GM23338 (cell line): ENCODE data around the gene KIAA1755. TPM values are rescaled to one million over a fixed set of nuclear protein-coding genes. Genes with fewer than 3 reads are reported as not detected.

Experiments
- ATAC-seq: fragments of 200-7000 bp; cut with Tn5 transposase; 3 replicates; pipeline ENCODE4 v1.9.1; 2020
- DNase-seq: peaks from one replicate; pipeline ENCODE4 v3.0.0-alpha.2; 2015; ENCODE audit warnings: low spot score
- H2AFZ ChIP-seq: fragments of 200-600 bp; sonication (generic); 2 replicates; pipeline ENCODE4 v1.8.0; 2016; ENCODE audit warnings: antibody characterized with exemption, mild to moderate bottlenecking, moderate library complexity
- H3F3A ChIP-seq: fragments of 200-600 bp; sonication (generic); replicated peaks from 2 replicates; pipeline ENCODE4 v1.8.0; 2017; ENCODE audit warnings: antibody characterized with exemption, mixed run types, low read depth
- H3K27ac ChIP-seq: fragments of 200-600 bp; sonication (generic); 2 replicates; pipeline ENCODE4 v1.6.1; 2016; ENCODE audit warnings: low read depth
- H3K27me3 ChIP-seq: fragments of 200-600 bp; sonication (generic); 2 replicates; pipeline ENCODE4 v1.8.0; 2016; ENCODE audit warnings: mild to moderate bottlenecking, mixed run types, moderate library complexity; ENCODE audit not compliant: insufficient read depth
- H3K36me3 ChIP-seq: fragments of 200-600 bp; sonication (generic); 2 replicates; pipeline ENCODE4 v1.8.0; 2016; ENCODE audit warnings: mild to moderate bottlenecking; ENCODE audit not compliant: insufficient read depth
- H3K4me1 ChIP-seq: fragments of 200-600 bp; sonication (generic); 2 replicates; pipeline ENCODE4 v1.8.0; 2016; ENCODE audit warnings: mild to moderate bottlenecking, moderate library complexity; ENCODE audit not compliant: insufficient read depth
- H3K4me2 ChIP-seq: fragments of 200-600 bp; sonication (generic); 2 replicates; pipeline ENCODE4 v1.7.1; 2017; ENCODE audit warnings: mixed run types
- H3K4me3 ChIP-seq: fragments of 200-600 bp; sonication (generic); 2 replicates; pipeline ENCODE4 v1.6.1; 2016; ENCODE audit warnings: mixed run types
- H3K79me2 ChIP-seq: fragments of 200-600 bp; sonication (generic); replicated peaks from 2 replicates; pipeline ENCODE4 v1.8.0; 2017; ENCODE audit warnings: mild to moderate bottlenecking; ENCODE audit not compliant: insufficient read depth
- H3K9me2 ChIP-seq: fragments of 200-600 bp; sonication (generic); 2 replicates; pipeline ENCODE4 v1.8.0; 2017; ENCODE audit not compliant: insufficient read depth
- H4K20me1 ChIP-seq: fragments of 200-600 bp; sonication (generic); replicated peaks from 2 replicates; pipeline ENCODE4 v1.8.0; 2017; ENCODE audit warnings: mild to moderate bottlenecking; ENCODE audit not compliant: insufficient read depth
- H3K27ac Mint-ChIP-seq: 2 replicates; pipeline ENCODE4 v1.8.0; 2020; ENCODE audit warnings: inconsistent platforms, mild to moderate bottlenecking, moderate library complexity, mixed read lengths
- H3K27me3 Mint-ChIP-seq: 3 replicates; pipeline ENCODE4 v1.8.0; 2022; ENCODE audit warnings: low read depth, mild to moderate bottlenecking, moderate library complexity, mixed read lengths, inconsistent platforms; ENCODE audit not compliant: insufficient read depth, poor library complexity
- H3K36me3 Mint-ChIP-seq: 3 replicates; pipeline ENCODE4 v1.8.0; 2021; ENCODE audit warnings: low read depth, mild to moderate bottlenecking, inconsistent platforms, moderate library complexity, mixed read lengths
- H3K4me1 Mint-ChIP-seq: 3 replicates; pipeline ENCODE4 v1.8.0; 2020; ENCODE audit warnings: mild to moderate bottlenecking, inconsistent platforms, mixed read lengths
- H3K4me3 Mint-ChIP-seq: 3 replicates; pipeline ENCODE4 v1.8.0; 2021; ENCODE audit warnings: moderate library complexity, mild to moderate bottlenecking, inconsistent platforms, mixed read lengths
- H3K9me3 Mint-ChIP-seq: 3 replicates; pipeline ENCODE4 v1.8.0; 2020; ENCODE audit warnings: moderate library complexity, mild to moderate bottlenecking, inconsistent platforms, mixed read lengths
- CREB1 ChIP-seq: fragments of 250-450 bp; sonication (Bioruptor Pico); IDR thresholded peaks from 2 replicates; pipeline ENCODE4 v1.5.0; 2020; ENCODE audit warnings: low read depth, mild to moderate bottlenecking, moderate library complexity
- CTCF ChIP-seq, 2 experiments: fragments of 200-600 bp in 1 of 2; sonication (generic) in 1 of 2; conservative IDR thresholded peaks; 2 replicates each; pipeline versions ENCODE4 v1.5.1 to v1.6.1; 2016 to 2017; ENCODE audit warnings: antibody characterized with exemption in 2 of 2, low read depth in 2 of 2, mild to moderate bottlenecking in 2 of 2, moderate library complexity in 1 of 2
- EZH2 ChIP-seq: fragments of 200-600 bp; sonication (generic); IDR thresholded peaks from one replicate; pipeline ENCODE4 v1.8.0; 2017; ENCODE audit warnings: antibody characterized with exemption, mild to moderate bottlenecking, low read depth; ENCODE audit not compliant: unreplicated experiment
- EZH2phosphoT487 ChIP-seq: fragments of 200-600 bp; sonication (generic); IDR thresholded peaks from one replicate; pipeline ENCODE4 v1.8.1; 2018; ENCODE audit warnings: antibody characterized with exemption; ENCODE audit not compliant: unreplicated experiment
- JUNB ChIP-seq: IDR thresholded peaks from one replicate; pipeline ENCODE4 v1.6.1; 2016; ENCODE audit warnings: antibody characterized with exemption; ENCODE audit not compliant: unreplicated experiment
- NANOG ChIP-seq: IDR thresholded peaks from 2 replicates; pipeline ENCODE4 v1.6.1; 2016; ENCODE audit warnings: antibody characterized with exemption, borderline replicate concordance
- POLR2AphosphoS5 ChIP-seq: IDR thresholded peaks from 2 replicates; pipeline ENCODE4 v1.6.1; 2016; ENCODE audit warnings: antibody characterized with exemption, low read depth
- REST ChIP-seq: IDR thresholded peaks from one replicate; pipeline ENCODE4 v1.6.1; 2018; ENCODE audit warnings: antibody characterized with exemption; ENCODE audit not compliant: unreplicated experiment
- STAT1 ChIP-seq: IDR thresholded peaks from one replicate; pipeline ENCODE4 v1.6.1; 2016; ENCODE audit warnings: antibody characterized with exemption; ENCODE audit not compliant: unreplicated experiment
- ZNF114 ChIP-seq: fragments of 250-450 bp; sonication (Bioruptor Pico); IDR thresholded peaks from 2 replicates; pipeline ENCODE4 v1.5.0; 2020; ENCODE audit warnings: mild to moderate bottlenecking, moderate library complexity
- polyA plus RNA-seq: library from polyadenylated mRNA; unstranded; fragments of >200 nt; fragmentation: Nextera tagmentation; extraction: Ambion mirVana; gene quantifications from 2 replicates; pipeline ENCODE4 v1.2.1, GENCODE V29; 2016
- total RNA-seq: library from RNA; depleted of rRNA; stranded (reverse); fragments of >200 nt; shearing (Covaris generic); gene quantifications from 2 replicates; pipeline ENCODE4 v1.2.3, GENCODE V29; 2014

KIAA1755 gene
- total and polyA plus RNA-seq, 2 experiments from 2014 or later, result 0.28 TPM; not detected in 1

- TF ChIP-seq POLR2AphosphoS5 (no peak), EZH2phosphoT487 (no peak), NANOG (no peak), CTCF (conservative IDR thresholded peaks at IDR 0.05; ENCODE audit: low read depth in 2 of 2) (no peak), JUNB (no peak)
These were observed 49.8 kb downstream of the KIAA1755 start (continued) for GRCh38 chr20:38210741-38211140.

- H3K79me2 ChIP-seq, result no peaks in the 10 kb centered on the region
- H3K36me3 ChIP-seq, result no peaks in the 10 kb centered on the region
- Mint-ChIP-seq H3K36me3 (no peaks in the 10 kb centered on the region), H3K27me3 (peaks cover 1% of the 10 kb centered on the region), H3K4me1 (no peaks in the 10 kb centered on the region), H3K9me3 (no peaks in the 10 kb centered on the region), H3K4me3 (no peak overlapping the region), H3K27ac (no peak overlapping the region)
- no peak overlapping the region for H2AFZ ChIP-seq
- DNase-seq, result no peak
- H3F3A ChIP-seq, result no peaks in the 10 kb centered on the region
- H3K4me3 ChIP-seq, result no peak overlapping the region
- H3K4me2 ChIP-seq, result no peak overlapping the region
- TF ChIP-seq CREB1 (CRISPR knock-in tag) (no peak), EZH2 (no peak), EZH2phosphoT487 (no peak), ZNF114 (CRISPR knock-in tag) (no peak), REST (no peak), NANOG (no peak), JUNB (no peak), CTCF (conservative IDR thresholded peaks at IDR 0.05; ENCODE audit: low read depth in 2 of 2) (no peak), POLR2AphosphoS5 (no peak), STAT1 (no peak)
- no peak overlapping the region for H3K27ac ChIP-seq
- no peaks in the 10 kb centered on the region for H4K20me1 ChIP-seq
- H3K27me3 ChIP-seq, result no peaks in the 10 kb centered on the region
- no peaks in the 10 kb centered on the region for H3K4me1 ChIP-seq
- H3K9me2 ChIP-seq, result no peaks in the 10 kb centered on the region
- no peak for ATAC-seq
These were observed 50.7 kb downstream of the KIAA1755 start for GRCh38 chr20:38209736-38210405.
